BE2C (cell line): ENCODE data around the gene DIP2C.
"Not testable (repeated sequence)": the region's sequence is repeated elsewhere in the genome, so short reads cannot be mapped to it uniquely, and the experiment has no call there.

Experiments
- DNase-seq: peaks from one replicate; pipeline ENCODE4 v3.0.0-alpha.2; 2020
- H3K27me3 ChIP-seq: fragments of 250-450 bp; sonication (Bioruptor Pico); 2 replicates; pipeline ENCODE4 v1.5.1; 2020; ENCODE audit warnings: mild to moderate bottlenecking
- H3K36me3 ChIP-seq: fragments of 250-450 bp; sonication (Bioruptor Pico); 2 replicates; pipeline ENCODE4 v1.5.1; 2020; ENCODE audit warnings: mild to moderate bottlenecking
- H3K4me1 ChIP-seq: fragments of 250-450 bp; sonication (Bioruptor Pico); 2 replicates; pipeline ENCODE4 v1.5.1; 2020
- H3K4me3 ChIP-seq: 2 replicates; pipeline ENCODE4 v1.5.1; 2011; ENCODE audit warnings: low read depth, low read length
- H3K9me3 ChIP-seq: fragments of 250-450 bp; sonication (Bioruptor Pico); 2 replicates; pipeline ENCODE4 v1.5.1; 2020
- CTCF ChIP-seq: IDR thresholded peaks from 2 replicates; pipeline ENCODE4 v1.5.1; 2012; ENCODE audit warnings: mild to moderate bottlenecking, low read depth, low read length

The DIP2C gene

DNA sequence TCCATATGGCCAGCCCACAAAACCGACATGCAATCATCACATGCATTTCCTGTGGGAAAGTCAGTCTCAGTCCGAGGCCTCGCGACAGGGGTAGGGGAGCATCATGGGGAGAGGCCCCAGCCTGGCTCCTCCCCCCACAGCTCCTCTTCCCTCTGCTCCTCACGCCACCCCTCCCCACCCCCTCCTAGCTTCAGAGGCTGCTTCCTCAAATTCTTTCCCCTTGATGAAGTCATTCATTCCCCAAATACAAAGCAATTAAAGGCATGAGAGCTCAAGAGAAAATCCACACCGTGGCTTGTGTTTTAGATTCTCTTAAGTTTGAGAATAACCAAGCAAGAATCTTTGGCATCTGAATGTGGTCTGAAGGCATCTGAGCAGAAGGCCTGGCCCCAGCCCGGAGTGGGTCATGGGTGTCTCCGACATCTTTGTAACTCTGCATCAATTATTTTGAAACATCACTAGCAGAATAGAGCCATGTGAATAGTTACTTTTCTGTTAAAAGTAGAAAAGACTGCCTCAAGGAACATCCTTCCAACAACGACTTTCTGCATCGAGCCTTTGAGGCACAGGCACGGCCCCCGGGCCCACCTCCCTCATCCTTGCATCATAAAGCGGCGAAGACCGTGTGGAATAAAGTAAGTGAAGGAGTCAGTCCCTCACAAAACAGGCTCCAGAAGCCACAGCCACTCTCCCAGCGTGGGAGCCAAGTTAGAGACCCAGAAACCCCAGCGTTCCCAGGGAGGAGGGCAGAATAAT, 90.9 kb downstream of the DIP2C start:
- Histone ChIP-seq H3K9me3 (no peaks in the 10 kb centered on the region), H3K4me3 (no peak overlapping the region), H3K4me1 (no peaks in the 10 kb centered on the region), H3K27me3 (no peaks in the 10 kb centered on the region), H3K36me3 (no peaks in the 10 kb centered on the region)
- no peak for DNase-seq
- TF ChIP-seq CTCF: no peak

- no peak for DNase-seq
- Histone ChIP-seq H3K27me3 (no peaks in the 10 kb centered on the region), H3K9me3 (no peaks in the 10 kb centered on the region), H3K4me1 (no peaks in the 10 kb centered on the region), H3K36me3 (no peaks in the 10 kb centered on the region), H3K4me3 (no peak overlapping the region)
- TF ChIP-seq CTCF: no peak
These were observed 91.5 kb downstream of the DIP2C start for GRCh38 chr10:597976-598375.

- TF ChIP-seq CTCF: no peak
- Histone ChIP-seq H3K4me1 (no peaks in the 10 kb centered on the region), H3K9me3 (no peaks in the 10 kb centered on the region), H3K36me3 (no peaks in the 10 kb centered on the region), H3K27me3 (no peaks in the 10 kb centered on the region), H3K4me3 (no peak overlapping the region)
- DNase-seq: no peak
These were observed 92.6 kb downstream of the DIP2C start for GRCh38 chr10:596725-597345.

DNA sequence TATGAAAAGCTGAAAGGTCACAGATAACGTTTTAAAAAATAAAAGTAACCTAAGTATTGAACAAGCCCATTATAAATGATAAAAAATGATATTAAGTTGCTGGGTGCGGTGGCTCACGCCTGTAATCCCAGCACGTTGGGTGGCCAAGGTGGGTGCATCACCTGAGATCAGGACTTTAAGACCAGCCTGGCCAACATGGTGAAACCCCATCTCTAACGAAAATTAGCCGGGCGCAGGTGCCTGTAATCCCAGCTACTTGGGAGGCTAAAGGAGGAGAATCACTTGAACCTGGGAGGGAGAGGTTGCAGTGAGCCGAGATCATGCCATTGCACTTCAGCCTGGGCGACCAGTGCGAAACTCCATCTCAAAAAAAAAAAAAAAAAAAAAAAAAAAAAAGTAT, 93.3 kb downstream of the DIP2C start:
- H3K36me3 ChIP-seq, H3K4me1 ChIP-seq, H3K27me3 ChIP-seq, H3K4me3 ChIP-seq, H3K9me3 ChIP-seq, DNase-seq: not testable (repeated sequence)

DNA sequence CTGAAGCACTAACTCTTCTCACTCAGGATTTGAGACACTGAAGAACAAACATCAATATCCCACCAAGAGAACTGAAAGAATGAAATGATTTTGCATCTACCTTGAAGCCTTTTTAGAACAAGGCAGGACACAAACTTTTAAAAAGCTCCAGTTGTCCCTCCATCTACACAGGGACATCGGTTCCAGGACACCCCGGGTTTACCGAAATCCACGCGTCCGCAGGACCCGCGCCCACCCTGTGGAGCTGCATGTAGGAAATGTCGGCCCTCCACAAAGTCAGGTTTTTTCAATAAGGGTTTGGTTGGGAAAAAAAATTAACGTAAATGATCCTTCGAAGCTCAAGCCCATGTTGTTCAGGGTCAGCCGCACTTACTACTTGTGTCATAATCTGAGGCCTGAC, 94.0 kb downstream of the DIP2C start:
- no peaks in the 10 kb centered on the region for H3K27me3 ChIP-seq
- DNase-seq: no peak
- H3K9me3 ChIP-seq: no peaks in the 10 kb centered on the region
- no peaks in the 10 kb centered on the region for H3K36me3 ChIP-seq
- no peak for TF ChIP-seq CTCF
- H3K4me3 ChIP-seq: no peak overlapping the region
- no peaks in the 10 kb centered on the region for H3K4me1 ChIP-seq

DNA sequence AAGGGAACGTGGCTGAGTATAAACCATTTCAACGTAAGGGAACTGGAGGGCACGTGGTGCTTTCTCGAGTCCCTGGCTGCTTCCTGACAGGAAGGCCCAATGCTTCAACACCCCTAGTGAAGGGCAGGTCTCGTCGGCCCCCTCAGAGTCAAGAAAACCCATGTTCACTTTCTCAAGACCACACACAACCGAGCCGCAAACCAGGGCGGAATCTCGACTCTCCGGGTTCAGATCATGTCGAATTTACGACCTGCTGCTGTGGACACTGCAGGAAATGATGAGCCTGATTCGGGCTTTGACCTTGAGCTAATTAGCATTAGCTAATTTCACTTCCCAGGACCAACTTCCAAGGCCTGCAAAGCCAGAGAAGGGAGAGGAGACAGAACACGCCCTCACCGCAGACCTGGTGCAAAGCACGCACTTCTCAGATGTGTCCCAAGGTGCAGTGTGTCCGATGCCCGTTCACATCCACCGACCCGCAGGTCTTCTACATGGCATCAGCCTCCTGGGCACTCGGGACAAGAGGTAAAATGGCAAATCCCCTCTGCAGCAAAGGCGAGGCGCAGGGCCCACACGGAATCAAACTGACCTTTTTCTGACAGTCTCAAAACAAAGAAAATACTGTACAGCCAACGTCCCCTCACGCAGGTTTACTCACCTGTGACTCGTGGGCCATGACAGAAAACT, 94.7 kb downstream of the DIP2C start:
- Histone ChIP-seq H3K4me3 (no peak overlapping the region), H3K4me1 (no peaks in the 10 kb centered on the region), H3K27me3 (no peaks in the 10 kb centered on the region), H3K36me3 (no peaks in the 10 kb centered on the region), H3K9me3 (no peaks in the 10 kb centered on the region)
- no peak for TF ChIP-seq CTCF
- no peak for DNase-seq
